ENCODE results near the gene MRFAP1. TPM values are rescaled to one million over a fixed set of nuclear protein-coding genes. Genes with fewer than 3 reads are reported as not detected.

The MRFAP1 gene
- 100 to 1,000 TPM; 143 to 214 (median 163) TPM for total RNA-seq

DNA sequence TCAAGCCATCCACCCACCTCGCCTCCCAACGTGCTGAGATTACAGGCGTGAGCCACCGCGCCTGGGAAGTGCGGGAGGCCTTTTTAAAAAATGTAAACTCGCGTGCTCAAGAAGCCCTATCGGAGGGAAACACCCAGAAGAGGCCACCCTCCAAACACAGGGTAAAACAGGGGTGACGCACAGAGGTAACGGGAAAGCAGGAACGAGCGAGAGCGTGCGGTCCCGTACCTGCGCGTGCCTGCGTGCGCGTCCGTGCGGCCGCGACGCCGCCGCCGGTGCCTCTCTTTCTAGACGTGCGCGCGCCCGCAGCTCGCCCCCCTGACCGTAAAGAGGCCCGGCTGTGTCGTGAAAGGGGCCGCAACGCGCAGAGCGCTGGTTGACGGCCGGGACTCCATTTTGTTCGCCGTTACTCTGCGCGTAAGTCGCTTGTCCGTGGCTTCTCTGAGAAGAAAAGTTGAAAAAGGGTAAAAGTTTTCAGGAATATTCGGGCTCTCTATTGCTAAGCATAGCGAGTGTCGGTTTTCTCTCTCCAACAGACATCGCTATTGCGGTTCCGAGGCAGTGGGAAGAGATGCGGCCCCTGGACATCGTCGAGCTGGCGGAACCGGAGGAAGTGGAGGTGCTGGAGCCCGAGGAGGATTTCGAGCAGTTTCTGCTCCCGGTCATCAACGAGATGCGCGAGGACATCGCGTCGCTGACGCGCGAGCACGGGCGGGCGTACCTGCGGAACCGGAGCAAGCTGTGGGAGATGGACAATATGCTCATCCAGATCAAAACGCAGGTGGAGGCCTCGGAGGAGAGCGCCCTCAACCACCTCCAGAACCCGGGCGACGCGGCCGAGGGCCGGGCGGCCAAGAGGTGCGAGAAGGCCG is at the start of gene MRFAP1:
Gene MRFAP1, plus strand, starts transcription at position 394 of the 872 bp plus-strand sequence. Its CDS starts 178 bp downstream, at position 572.
- peaks cover 31% of the 10 kb centered on the region for H3K4me1 ChIP-seq
- H3K9me3 ChIP-seq, result no peaks in the 10 kb centered on the region
- H3K27me3 ChIP-seq, result no peaks in the 10 kb centered on the region
- peak within 1 kb of the TSS; percentile 93 for H3K27ac ChIP-seq
- peak within 1 kb of the TSS; percentile 72 for H3K4me3 ChIP-seq
- DNase-seq (ENCODE audit: low spot score in 2 of 2), result peak; percentile 95 to 96
- under 1% methylated on average over 84 of the region's 90 CpGs for WGBS
- peaks cover 9% of the 10 kb centered on the region for H3K36me3 ChIP-seq
- peak in 1 of 2 donors; percentile 93 for TF ChIP-seq POLR2A (IDR thresholded peaks at IDR 0.05)
- TF ChIP-seq POLR2AphosphoS5 (IDR thresholded peaks at IDR 0.05), result peak in 2 of 3 donors; percentile 13 to 77
- TF ChIP-seq EP300 (IDR thresholded peaks at IDR 0.05), result no peak

DNA sequence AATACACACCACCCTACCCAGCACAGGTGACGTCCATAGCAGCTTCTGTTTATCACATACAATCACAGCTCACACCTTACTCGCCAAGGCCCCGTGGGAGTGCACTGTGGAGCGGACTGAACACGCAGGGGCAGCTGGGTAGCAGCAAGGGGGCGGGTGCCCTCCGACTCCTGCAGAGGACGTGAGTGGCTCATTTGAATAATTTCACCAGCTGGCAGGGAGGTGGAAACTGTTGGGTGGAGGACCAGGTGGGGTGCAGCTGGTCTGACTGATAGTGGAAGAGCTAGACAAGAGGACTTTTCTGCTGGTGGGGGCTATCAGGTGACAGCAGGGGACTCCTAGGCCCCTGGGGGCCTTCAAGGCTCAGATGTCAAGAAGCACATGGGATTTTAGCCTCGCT is 49.2 kb upstream of the MRFAP1 start:
- Histone ChIP-seq H3K9me3 (no peaks in the 10 kb centered on the region), H3K27me3 (no peaks in the 10 kb centered on the region), H3K4me1 (no peaks in the 10 kb centered on the region), H3K36me3 (peaks cover 76% of the 10 kb centered on the region), H3K27ac (no peak overlapping the region), H3K4me3 (no peak overlapping the region)
- WGBS, result 83% methylated on average over 9 of the region's 9 CpGs
- TF ChIP-seq EP300 (IDR thresholded peaks at IDR 0.05), result no peak
- TF ChIP-seq, protein P1, sequence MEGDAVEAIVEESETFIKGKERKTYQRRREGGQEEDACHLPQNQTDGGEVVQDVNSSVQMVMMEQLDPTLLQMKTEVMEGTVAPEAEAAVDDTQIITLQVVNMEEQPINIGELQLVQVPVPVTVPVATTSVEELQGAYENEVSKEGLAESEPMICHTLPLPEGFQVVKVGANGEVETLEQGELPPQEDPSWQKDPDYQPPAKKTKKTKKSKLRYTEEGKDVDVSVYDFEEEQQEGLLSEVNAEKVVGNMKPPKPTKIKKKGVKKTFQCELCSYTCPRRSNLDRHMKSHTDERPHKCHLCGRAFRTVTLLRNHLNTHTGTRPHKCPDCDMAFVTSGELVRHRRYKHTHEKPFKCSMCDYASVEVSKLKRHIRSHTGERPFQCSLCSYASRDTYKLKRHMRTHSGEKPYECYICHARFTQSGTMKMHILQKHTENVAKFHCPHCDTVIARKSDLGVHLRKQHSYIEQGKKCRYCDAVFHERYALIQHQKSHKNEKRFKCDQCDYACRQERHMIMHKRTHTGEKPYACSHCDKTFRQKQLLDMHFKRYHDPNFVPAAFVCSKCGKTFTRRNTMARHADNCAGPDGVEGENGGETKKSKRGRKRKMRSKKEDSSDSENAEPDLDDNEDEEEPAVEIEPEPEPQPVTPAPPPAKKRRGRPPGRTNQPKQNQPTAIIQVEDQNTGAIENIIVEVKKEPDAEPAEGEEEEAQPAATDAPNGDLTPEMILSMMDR (IDR thresholded peaks at IDR 0.05), result no peak
- TF ChIP-seq POLR2AphosphoS5 (IDR thresholded peaks at IDR 0.05), result no peak
- no peak for TF ChIP-seq POLR2A (IDR thresholded peaks at IDR 0.05)
- no peak for DNase-seq (ENCODE audit: low spot score in 2 of 2)

DNA sequence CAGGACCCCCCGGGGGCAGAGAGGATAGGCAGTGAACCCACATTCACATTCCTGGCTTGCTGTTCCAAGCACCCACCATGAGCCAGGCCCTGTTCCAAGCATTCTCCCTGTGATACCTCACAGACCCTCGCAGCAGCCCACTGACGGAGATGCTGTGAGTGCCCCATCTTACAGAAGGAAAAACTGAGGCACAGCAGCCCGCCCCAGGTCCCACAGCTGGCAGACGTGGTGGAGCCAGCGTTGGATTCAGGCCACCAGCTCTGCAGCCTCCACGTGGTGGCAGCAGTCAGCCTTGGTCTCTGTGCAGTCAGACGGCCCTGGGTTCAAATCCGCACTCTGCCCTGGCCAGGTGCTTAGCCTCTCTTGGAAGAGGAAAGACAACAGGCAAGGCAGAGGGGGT is 48.7 kb upstream of the MRFAP1 start:
- 93% methylated on average over 3 of the region's 9 CpGs for WGBS
- Histone ChIP-seq H3K9me3 (no peaks in the 10 kb centered on the region), H3K4me1 (no peaks in the 10 kb centered on the region), H3K36me3 (peaks cover 77% of the 10 kb centered on the region), H3K27me3 (no peaks in the 10 kb centered on the region), H3K27ac (no peak overlapping the region), H3K4me3 (no peak overlapping the region)
- no peak for DNase-seq (ENCODE audit: low spot score in 2 of 2)
- TF ChIP-seq, protein P1 (IDR thresholded peaks at IDR 0.05), result no peak
- no peak for TF ChIP-seq POLR2AphosphoS5 (IDR thresholded peaks at IDR 0.05)
- TF ChIP-seq POLR2A (IDR thresholded peaks at IDR 0.05), result no peak
- TF ChIP-seq EP300 (IDR thresholded peaks at IDR 0.05), result no peak

DNA sequence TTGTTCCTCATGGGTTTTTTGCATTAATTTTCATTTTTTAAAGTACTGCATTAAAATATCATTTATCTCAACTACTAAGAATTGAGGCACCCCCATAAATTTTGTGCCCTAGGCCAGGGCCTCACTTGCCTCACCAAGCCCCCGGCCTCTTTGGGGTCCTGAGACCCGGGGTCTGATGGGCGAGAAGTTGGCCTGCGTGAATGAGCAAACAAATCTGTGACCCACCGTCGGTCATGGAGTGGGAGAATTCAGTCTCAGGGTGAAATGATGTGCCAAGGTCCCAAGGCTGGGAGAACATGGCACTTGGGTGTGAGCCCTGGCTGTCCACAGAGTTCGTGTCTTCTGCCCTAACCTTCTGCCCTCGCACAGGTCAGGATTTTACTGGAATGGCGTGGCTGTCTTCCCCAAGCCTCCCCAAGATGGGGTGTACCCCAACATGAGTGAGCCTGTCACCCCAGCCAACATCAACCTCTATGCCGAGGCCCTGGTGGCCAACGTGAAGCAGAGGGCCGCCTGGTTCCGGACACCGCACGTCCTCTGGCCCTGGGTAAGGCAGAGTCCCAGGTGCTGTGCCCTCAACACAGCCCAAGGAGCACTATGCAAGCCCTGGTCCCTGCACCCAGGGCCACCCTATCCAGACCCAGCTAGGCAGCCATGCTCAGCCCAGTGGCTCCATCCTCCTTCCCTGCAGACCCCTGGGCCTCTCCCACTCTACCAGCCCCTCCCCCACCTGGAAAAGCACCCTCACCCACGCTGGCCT is 47.5 kb upstream of the MRFAP1 start:
- no peak overlapping the region for H3K4me3 ChIP-seq
- H3K36me3 ChIP-seq, result peaks cover 82% of the 10 kb centered on the region
- H3K9me3 ChIP-seq, result no peaks in the 10 kb centered on the region
- no peaks in the 10 kb centered on the region for H3K27me3 ChIP-seq
- no peak for DNase-seq (ENCODE audit: low spot score in 2 of 2)
- WGBS, result 89% methylated on average over 8 of the region's 16 CpGs
- H3K27ac ChIP-seq, result no peak overlapping the region
- H3K4me1 ChIP-seq, result no peaks in the 10 kb centered on the region
- TF ChIP-seq POLR2AphosphoS5 (IDR thresholded peaks at IDR 0.05), result no peak
- TF ChIP-seq, protein P1 (IDR thresholded peaks at IDR 0.05), result no peak
- no peak for TF ChIP-seq EP300 (IDR thresholded peaks at IDR 0.05)
- no peak for TF ChIP-seq POLR2A (IDR thresholded peaks at IDR 0.05)

DNA sequence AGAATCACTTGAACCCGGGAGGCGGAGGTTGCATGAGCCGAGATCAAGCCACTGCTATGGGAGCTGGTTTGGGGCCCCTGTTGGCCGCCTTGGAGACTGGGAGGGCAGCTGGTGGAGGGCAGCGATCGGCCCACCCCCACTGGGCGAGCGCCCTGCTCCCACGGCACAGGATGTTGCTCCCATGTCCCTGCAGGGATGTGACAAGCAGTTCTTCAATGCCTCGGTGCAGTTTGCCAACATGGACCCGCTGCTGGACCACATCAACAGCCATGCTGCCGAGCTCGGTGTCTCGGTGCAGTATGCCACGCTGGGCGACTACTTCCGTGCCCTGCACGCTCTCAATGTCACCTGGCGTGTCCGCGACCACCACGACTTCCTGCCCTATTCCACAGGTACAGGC is 46.1 kb upstream of the MRFAP1 start:
- 89% methylated on average over 12 of the region's 22 CpGs for WGBS

More for the DNA sequence above, 46.1 kb upstream of the MRFAP1 start:
- Histone ChIP-seq H3K27me3 (no peaks in the 10 kb centered on the region), H3K4me1 (no peaks in the 10 kb centered on the region), H3K4me3 (no peak overlapping the region), H3K9me3 (no peaks in the 10 kb centered on the region), H3K27ac (no peak overlapping the region), H3K36me3 (peaks cover 78% of the 10 kb centered on the region)
- no peak for DNase-seq (ENCODE audit: low spot score in 2 of 2)
- TF ChIP-seq POLR2A (IDR thresholded peaks at IDR 0.05), result no peak
- TF ChIP-seq EP300 (IDR thresholded peaks at IDR 0.05), result no peak
- TF ChIP-seq POLR2AphosphoS5 (IDR thresholded peaks at IDR 0.05), result no peak
- TF ChIP-seq, protein P1 (IDR thresholded peaks at IDR 0.05), result no peak
